ENCODE measurements around the gene EIF5A. TPM values are rescaled to one million over a fixed set of nuclear protein-coding genes. Genes with fewer than 3 reads are reported as not detected.

EIF5A gene
- total and polyA plus RNA-seq, 2 donors (not counting 1 experiment from before 2014, with no cell fraction given), result 347 to 752 TPM

- Histone ChIP-seq H2AFZ (ENCODE audit: low read length) (no peak overlapping the region), H4K20me1 (ENCODE audit: control insufficient read depth, extremely low read depth, insufficient read depth, low read length) (no peaks in the 10 kb centered on the region), H3K9ac (ENCODE audit: insufficient read depth, low read length) (no peak overlapping the region), H3K4me2 (ENCODE audit: extremely low read depth, insufficient read depth, low read length) (no peak overlapping the region), H3K9me3 (ENCODE audit: control insufficient read depth, insufficient read depth, low read depth, low read length) (no peaks in the 10 kb centered on the region), H3K4me1 (ENCODE audit: control insufficient read depth, extremely low read depth, insufficient read depth, low read length) (peaks cover 15% of the 10 kb centered on the region), H3K79me2 (ENCODE audit: control insufficient read depth, insufficient read depth, low read length) (peaks cover 12% of the 10 kb centered on the region), H3K27ac (ENCODE audit: insufficient read depth, low read length) (no peak overlapping the region), H3K4me3 (replicated peaks in 1 of 4; ENCODE audit: control extremely low read depth in 1 of 4, insufficient read depth in 1 of 4, low read depth in 3 of 4, low read length in 4 of 4) (no peak overlapping the region), H3K27me3 (ENCODE audit: control insufficient read depth, insufficient read depth, low read length) (no peaks in the 10 kb centered on the region), H3K36me3 (ENCODE audit: control insufficient read depth, insufficient read depth, low read length) (no peaks in the 10 kb centered on the region)
- TF ChIP-seq EZH2 (IDR thresholded peaks at IDR 0.05; ENCODE audit: low read length, missing control alignments) (no peak), CTCF (conservative IDR thresholded peaks at IDR 0.05 in 1 of 2, IDR thresholded peaks at IDR 0.05 in 1 of 2; ENCODE audit: low read depth in 1 of 2, low read length in 2 of 2) (no peak)
- no peak for DNase-seq (ENCODE audit: low read depth in 2 of 2)
Observed at GRCh38 chr17:7357381-7357780, 50.0 kb downstream of the EIF5A start.

- Histone ChIP-seq H3K4me3 (replicated peaks in 1 of 4; ENCODE audit: control extremely low read depth in 1 of 4, insufficient read depth in 1 of 4, low read depth in 3 of 4, low read length in 4 of 4) (no peak overlapping the region), H3K4me2 (ENCODE audit: extremely low read depth, insufficient read depth, low read length) (no peak overlapping the region), H3K36me3 (ENCODE audit: control insufficient read depth, insufficient read depth, low read length) (no peaks in the 10 kb centered on the region), H3K4me1 (ENCODE audit: control insufficient read depth, extremely low read depth, insufficient read depth, low read length) (no peaks in the 10 kb centered on the region), H3K9ac (ENCODE audit: insufficient read depth, low read length) (no peak overlapping the region), H3K9me3 (ENCODE audit: control insufficient read depth, insufficient read depth, low read depth, low read length) (no peaks in the 10 kb centered on the region), H3K79me2 (ENCODE audit: control insufficient read depth, insufficient read depth, low read length) (no peaks in the 10 kb centered on the region), H3K27ac (ENCODE audit: insufficient read depth, low read length) (no peak overlapping the region), H4K20me1 (ENCODE audit: control insufficient read depth, extremely low read depth, insufficient read depth, low read length) (no peaks in the 10 kb centered on the region), H2AFZ (ENCODE audit: low read length) (no peak overlapping the region), H3K27me3 (ENCODE audit: control insufficient read depth, insufficient read depth, low read length) (no peaks in the 10 kb centered on the region)
- TF ChIP-seq EZH2 (IDR thresholded peaks at IDR 0.05; ENCODE audit: low read length, missing control alignments) (no peak), CTCF (conservative IDR thresholded peaks at IDR 0.05 in 1 of 2, IDR thresholded peaks at IDR 0.05 in 1 of 2; ENCODE audit: low read depth in 1 of 2, low read length in 2 of 2) (no peak)
- DNase-seq (ENCODE audit: low read depth in 2 of 2), result no peak
Observed at GRCh38 chr17:7361906-7362305, 54.5 kb downstream of the EIF5A start.

Other genes with a start within 250 kb of the EIF5A start
Only the 30 nearest of the 32 such genes appear.
- not detected in 2 replicates for gene ASGR2, start 192.8 kb upstream of the EIF5A start, total RNA-seq
- gene ASGR2, start 192.8 kb upstream of the EIF5A start, polyA plus RNA-seq, result not detected in 2 replicates
- 0.66 and 0.77 TPM in 2 replicates for gene ASGR1, start 128.3 kb upstream of the EIF5A start, total RNA-seq
- 0.14 and 0.19 TPM in 2 replicates for gene ASGR1, start 128.3 kb upstream of the EIF5A start, polyA plus RNA-seq
- gene DLG4, start 87.8 kb upstream of the EIF5A start, total RNA-seq, result 12.6 and 22.0 TPM in 2 replicates
- 11.3 and 14.2 TPM in 2 replicates for gene DLG4, start 87.8 kb upstream of the EIF5A start, polyA plus RNA-seq
- 185 and 313 TPM in 2 replicates for gene ACADVL, start 87.7 kb upstream of the EIF5A start, total RNA-seq
- 129 and 143 TPM in 2 replicates for gene ACADVL, start 87.7 kb upstream of the EIF5A start, polyA plus RNA-seq
- 91.8 and 95.8 TPM in 2 replicates for gene DVL2, start 73.1 kb upstream of the EIF5A start, total RNA-seq
- 8.1 and 8.6 TPM in 2 replicates for gene DVL2, start 73.1 kb upstream of the EIF5A start, polyA plus RNA-seq
- gene PHF23, start 68.2 kb upstream of the EIF5A start, total RNA-seq, result 41.6 and 45.4 TPM in 2 replicates
- gene PHF23, start 68.2 kb upstream of the EIF5A start, polyA plus RNA-seq, result 46.6 and 48.7 TPM in 2 replicates
- 173 and 224 TPM in 2 replicates for gene GABARAP, start 65.2 kb upstream of the EIF5A start, total RNA-seq
- gene GABARAP, start 65.2 kb upstream of the EIF5A start, polyA plus RNA-seq, result 978 and 1,154 TPM in 2 replicates
- gene CTDNEP1, start 55.9 kb upstream of the EIF5A start, total RNA-seq, result 23.1 and 40.5 TPM in 2 replicates
- gene CTDNEP1, start 55.9 kb upstream of the EIF5A start, polyA plus RNA-seq, result 134 and 149 TPM in 2 replicates
- gene ELP5, start 55.4 kb upstream of the EIF5A start, total RNA-seq, result 31.3 and 33.2 TPM in 2 replicates
- 22.6 and 52.2 TPM in 2 replicates for gene ELP5, start 55.4 kb upstream of the EIF5A start, polyA plus RNA-seq
- 2.6 and 17.2 TPM in 2 replicates for gene CLDN7, start 45.1 kb upstream of the EIF5A start, total RNA-seq
- gene CLDN7, start 45.1 kb upstream of the EIF5A start, polyA plus RNA-seq, result 1.0 and 2.3 TPM in 2 replicates
- under 0.01 TPM in 2 replicates for gene SLC2A4, start 25.9 kb upstream of the EIF5A start, total RNA-seq
- gene SLC2A4, start 25.9 kb upstream of the EIF5A start, polyA plus RNA-seq, result 0.09 and 0.19 TPM in 2 replicates
- under 0.01 TPM in 1 of 2 replicates, not detected in the other for gene YBX2, start 13.0 kb upstream of the EIF5A start, total RNA-seq
- not detected in 2 replicates for gene YBX2, start 13.0 kb upstream of the EIF5A start, polyA plus RNA-seq
- 30.6 and 38.5 TPM in 2 replicates for gene GPS2, start 7.7 kb downstream of the EIF5A start, total RNA-seq
- gene GPS2, start 7.7 kb downstream of the EIF5A start, polyA plus RNA-seq, result 55.3 and 65.6 TPM in 2 replicates
- 18.2 and 20.1 TPM in 2 replicates for gene NEURL4, start 21.7 kb downstream of the EIF5A start, total RNA-seq
- 6.0 and 8.3 TPM in 2 replicates for gene NEURL4, start 21.7 kb downstream of the EIF5A start, polyA plus RNA-seq
- 2.1 and 3.9 TPM in 2 replicates for gene ACAP1, start 28.9 kb downstream of the EIF5A start, total RNA-seq
- 0.06 and 0.40 TPM in 2 replicates for gene ACAP1, start 28.9 kb downstream of the EIF5A start, polyA plus RNA-seq
- 8.8 and 9.0 TPM in 2 replicates for gene KCTD11, start 44.5 kb downstream of the EIF5A start, total RNA-seq
- 8.4 and 11.9 TPM in 2 replicates for gene KCTD11, start 44.5 kb downstream of the EIF5A start, polyA plus RNA-seq
- gene TMEM95, start 47.5 kb downstream of the EIF5A start, total RNA-seq, result not detected in 2 replicates
- not detected in 2 replicates for gene TMEM95, start 47.5 kb downstream of the EIF5A start, polyA plus RNA-seq
- 0.66 and 1.0 TPM in 2 replicates for gene TNK1, start 73.5 kb downstream of the EIF5A start, total RNA-seq
- 0.15 and 0.20 TPM in 2 replicates for gene TNK1, start 73.5 kb downstream of the EIF5A start, polyA plus RNA-seq
- 18.7 and 25.4 TPM in 2 replicates for gene PLSCR3, start 86.9 kb downstream of the EIF5A start, total RNA-seq
- gene PLSCR3, start 86.9 kb downstream of the EIF5A start, polyA plus RNA-seq, result 39.1 and 42.1 TPM in 2 replicates
- gene TMEM256, start 96.5 kb downstream of the EIF5A start, total RNA-seq, result 206 and 212 TPM in 2 replicates
- 59.1 and 78.7 TPM in 2 replicates for gene TMEM256, start 96.5 kb downstream of the EIF5A start, polyA plus RNA-seq
- 5.1 and 12.1 TPM in 2 replicates for gene NLGN2, start 100.2 kb downstream of the EIF5A start, total RNA-seq
- 7.3 and 10.0 TPM in 2 replicates for gene NLGN2, start 100.2 kb downstream of the EIF5A start, polyA plus RNA-seq
- not detected in 2 replicates for gene SPEM1, start 112.7 kb downstream of the EIF5A start, total RNA-seq
- not detected in 2 replicates for gene SPEM1, start 112.7 kb downstream of the EIF5A start, polyA plus RNA-seq
- gene SPEM2, start 118.0 kb downstream of the EIF5A start, total RNA-seq, result not detected in 2 replicates
- gene SPEM2, start 118.0 kb downstream of the EIF5A start, polyA plus RNA-seq, result not detected in 2 replicates
- gene SPEM3, start 121.2 kb downstream of the EIF5A start, total RNA-seq, result not detected in 2 replicates
- gene SPEM3, start 121.2 kb downstream of the EIF5A start, polyA plus RNA-seq, result not detected in 2 replicates
- gene TMEM102, start 127.8 kb downstream of the EIF5A start, total RNA-seq, result 1.5 and 1.8 TPM in 2 replicates
- 0.52 and 0.58 TPM in 2 replicates for gene TMEM102, start 127.8 kb downstream of the EIF5A start, polyA plus RNA-seq
- 0.33 and 1.3 TPM in 2 replicates for gene FGF11, start 131.9 kb downstream of the EIF5A start, total RNA-seq
- 0.43 and 0.87 TPM in 2 replicates for gene FGF11, start 131.9 kb downstream of the EIF5A start, polyA plus RNA-seq
- gene CHRNB1, start 137.4 kb downstream of the EIF5A start, total RNA-seq, result 5.6 and 12.2 TPM in 2 replicates
- gene CHRNB1, start 137.4 kb downstream of the EIF5A start, polyA plus RNA-seq, result 6.3 and 9.2 TPM in 2 replicates
- 16.4 and 29.9 TPM in 2 replicates for gene ZBTB4, start 172.0 kb downstream of the EIF5A start, total RNA-seq
- 21.3 and 22.3 TPM in 2 replicates for gene ZBTB4, start 172.0 kb downstream of the EIF5A start, polyA plus RNA-seq
- gene SLC35G6, start 173.8 kb downstream of the EIF5A start, total RNA-seq, result not detected in 2 replicates
- gene SLC35G6, start 173.8 kb downstream of the EIF5A start, polyA plus RNA-seq, result not detected in 2 replicates
- gene POLR2A, start 176.7 kb downstream of the EIF5A start, total RNA-seq, result 60.1 and 75.8 TPM in 2 replicates
- gene POLR2A, start 176.7 kb downstream of the EIF5A start, polyA plus RNA-seq, result 6.8 and 7.1 TPM in 2 replicates

All from fibroblast of lung (primary cell).